HG03442 (cell line): ENCODE data around the gene HTT-AS.
A peak's percentile ranks its signal among the peaks of the same experiment; 100 is the strongest.
"Not testable (repeated sequence)": the region's sequence is repeated elsewhere in the genome, so short reads cannot be mapped to it uniquely, and the experiment has no call there.

ENCODE experiments used
- ATAC-seq: cut with Tn5 transposase; IDR thresholded peaks from one replicate; pipeline ENCODE4 v1.9.1; 2021; ENCODE audit warnings: mild to moderate bottlenecking, moderate library complexity; ENCODE audit not compliant: unreplicated experiment

The HTT-AS gene

DNA sequence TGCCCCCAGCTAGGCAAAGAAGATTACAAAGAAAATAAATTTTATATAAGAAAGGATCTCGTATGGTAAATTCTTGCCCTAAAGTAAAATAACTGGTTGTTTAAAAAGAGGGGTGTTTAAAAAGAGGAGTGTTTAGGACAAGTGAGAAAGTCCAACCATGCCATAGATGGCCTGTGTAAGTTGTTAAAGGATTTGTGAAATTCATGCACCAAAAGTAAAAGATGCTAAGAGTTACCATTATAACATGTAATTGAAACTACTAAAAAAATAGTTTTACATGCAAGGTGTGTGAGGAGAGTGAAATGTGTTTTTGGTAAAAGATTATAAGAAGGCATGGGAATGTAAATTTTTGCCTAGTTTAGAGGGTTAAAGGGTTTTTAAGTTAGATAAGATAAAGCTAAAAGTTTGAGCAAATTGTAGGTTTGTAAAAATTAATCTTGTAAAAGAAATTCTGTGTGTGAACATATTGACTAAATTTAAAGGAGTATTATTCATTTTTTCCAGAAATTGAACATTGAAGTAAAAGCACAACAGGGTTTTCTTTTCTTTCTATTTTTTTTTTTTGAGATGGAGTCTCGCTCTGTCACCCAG lies 20.1 kb downstream of the HTT-AS start:
- no peak for ATAC-seq

DNA sequence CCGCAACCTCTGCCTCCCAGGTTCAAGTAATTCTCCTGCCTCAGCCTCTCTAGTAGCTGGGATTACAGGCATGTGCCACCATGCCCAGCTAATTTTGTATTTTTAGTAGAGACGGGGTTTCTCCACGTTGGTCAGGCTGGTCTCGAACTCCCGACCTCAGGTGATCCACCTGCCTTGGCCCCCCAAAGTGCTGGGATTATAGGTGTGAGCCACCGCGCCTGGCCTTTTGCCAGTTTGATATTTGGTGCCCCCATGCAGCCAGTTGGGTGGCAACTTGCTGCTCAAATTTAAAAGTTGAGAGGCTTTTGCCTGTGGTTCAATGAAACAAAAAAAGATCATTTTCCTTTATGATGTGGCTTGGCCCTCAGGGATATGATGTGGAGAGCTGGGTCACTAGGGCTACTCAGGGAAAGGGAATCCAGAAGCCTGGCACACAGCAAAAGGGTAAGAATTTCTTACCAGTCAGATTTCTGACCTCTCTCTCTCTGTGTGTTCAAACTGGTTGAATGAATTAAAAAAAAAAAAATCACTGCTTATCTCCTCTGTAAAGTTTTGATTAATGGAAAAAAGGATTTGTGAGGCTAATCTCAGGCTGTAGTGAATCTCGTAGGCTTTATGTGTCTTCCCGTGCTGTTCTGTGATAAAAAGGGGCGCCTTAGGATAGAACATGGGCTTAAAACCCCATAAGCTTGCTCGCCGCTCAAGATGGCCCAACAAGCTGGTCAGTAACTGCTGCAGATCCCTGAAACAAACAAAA lies 23.0 kb downstream of the HTT-AS start:
- not testable (repeated sequence) for ATAC-seq

DNA sequence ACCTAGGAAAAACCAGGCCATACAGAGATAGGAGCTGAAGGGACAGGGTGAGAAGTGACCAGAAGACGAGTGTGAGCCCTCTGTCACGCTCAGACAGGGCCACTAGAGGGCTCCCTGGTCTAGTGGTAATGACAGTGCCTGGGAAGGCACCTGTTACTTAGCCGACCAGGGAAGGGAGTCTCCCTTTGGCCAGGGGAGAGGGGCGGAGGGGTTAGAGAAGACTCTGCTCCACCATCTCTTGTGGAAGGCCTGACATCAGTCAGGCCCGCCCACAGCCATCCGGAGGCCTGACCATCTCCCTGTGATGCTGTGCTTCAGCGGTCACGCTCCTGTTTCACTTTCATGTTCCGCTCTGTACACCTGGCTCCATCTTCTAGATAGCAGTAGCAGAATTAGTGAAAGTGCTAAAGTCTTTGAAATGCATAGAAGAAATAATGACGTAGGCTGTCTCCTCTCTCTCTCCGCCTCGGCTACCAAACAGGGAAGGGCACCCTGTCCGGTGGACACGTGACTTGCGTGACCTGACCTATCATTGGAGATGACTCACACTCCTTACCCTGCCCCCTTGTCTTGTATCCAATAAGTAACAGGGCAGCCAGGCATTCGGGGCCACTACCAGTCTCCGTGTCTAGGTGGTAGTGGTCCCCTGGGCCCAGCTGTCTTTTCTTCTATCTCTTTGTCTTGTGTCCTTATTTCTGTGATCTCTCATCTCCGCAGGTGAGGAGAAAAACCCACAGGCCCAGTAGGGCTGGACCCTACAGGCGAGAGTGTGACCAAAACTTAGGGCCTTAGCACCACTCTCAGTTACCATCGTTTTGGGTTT lies 26.7 kb downstream of the HTT-AS start:
- peak; percentile 93 for ATAC-seq

DNA sequence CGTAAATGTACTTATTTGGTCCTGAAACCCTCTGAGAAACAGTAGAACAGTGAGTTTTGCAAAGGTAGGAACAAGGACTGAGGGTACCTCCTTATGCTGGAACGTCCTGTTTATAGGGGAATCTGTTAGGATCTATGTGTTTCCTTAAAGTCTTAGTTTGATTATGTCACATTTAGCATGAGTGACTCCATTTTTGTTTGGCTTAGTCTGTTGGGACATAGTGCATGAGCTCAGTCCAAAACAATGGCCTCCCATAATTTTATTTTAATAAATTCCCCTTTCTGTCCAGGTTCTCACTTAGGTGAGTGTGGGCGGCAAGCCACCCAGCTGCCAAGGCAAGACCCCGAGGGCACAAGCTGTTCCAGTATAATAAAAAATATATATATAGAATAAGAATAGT lies 27.7 kb downstream of the HTT-AS start:
- ATAC-seq = no peak

DNA sequence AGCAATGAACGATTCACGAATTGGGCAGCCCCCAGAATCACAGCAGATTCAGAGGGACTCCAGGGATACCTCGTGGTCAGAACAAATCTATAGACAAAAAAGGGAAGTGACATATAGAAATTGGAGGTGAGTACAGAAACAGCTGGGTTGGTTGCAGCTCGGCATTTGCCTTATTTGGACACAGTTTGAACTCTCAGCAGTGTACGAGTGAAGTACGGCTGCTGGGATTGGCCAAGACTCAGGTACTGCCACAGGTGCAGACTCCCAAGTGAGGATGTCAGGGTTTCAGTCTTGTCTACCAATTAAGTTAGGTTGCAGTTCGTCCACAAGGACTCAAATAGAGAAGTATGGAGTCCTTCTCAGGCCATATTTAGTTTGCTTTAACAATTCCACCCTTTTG lies 28.2 kb downstream of the HTT-AS start:
- ATAC-seq = no peak

DNA sequence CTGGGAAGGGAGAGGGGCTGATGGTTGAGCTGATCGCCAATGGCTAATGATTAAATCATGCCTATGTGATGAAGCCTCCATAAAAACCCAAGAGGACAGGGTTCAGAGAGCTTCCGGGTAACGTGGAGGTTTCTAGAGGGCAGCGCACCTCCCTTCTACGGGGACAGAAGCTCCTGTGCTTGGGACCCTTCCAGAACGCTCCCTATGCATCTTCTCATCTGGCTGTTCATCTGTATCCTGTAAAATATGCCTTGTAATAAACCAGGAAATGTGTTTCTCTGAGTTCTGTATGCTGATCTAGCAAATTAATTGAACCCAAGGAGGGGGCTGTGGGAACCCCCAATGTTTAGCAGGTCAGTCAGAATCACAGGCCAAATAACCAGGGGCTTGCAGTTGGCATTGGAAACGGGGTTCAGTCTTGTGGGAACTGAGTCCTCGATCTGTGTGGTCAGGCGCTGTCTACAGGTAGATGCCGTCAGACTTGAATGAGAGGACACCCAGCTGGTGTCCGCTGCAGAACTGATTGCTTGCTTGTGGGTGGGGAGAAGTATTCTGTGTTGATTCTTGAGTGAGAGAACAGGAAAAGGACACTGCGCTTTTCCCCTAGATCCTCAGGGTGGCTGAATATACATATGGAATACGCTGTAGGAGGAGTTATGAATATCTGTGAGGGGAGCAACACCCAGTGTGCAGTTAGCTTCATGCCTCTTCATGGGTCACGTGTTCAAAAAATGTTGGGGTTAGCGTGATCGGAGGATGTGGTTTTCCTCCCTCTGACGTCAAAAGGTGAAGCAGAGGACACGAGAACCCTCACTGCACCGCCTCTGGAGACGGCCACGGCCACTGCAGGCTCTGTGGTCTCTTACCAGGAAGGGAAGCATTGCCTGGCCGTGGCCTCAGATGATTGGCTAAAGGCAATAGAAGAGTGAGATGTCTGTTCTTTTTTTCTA lies 29.2 kb downstream of the HTT-AS start:
- ATAC-seq = no peak

DNA sequence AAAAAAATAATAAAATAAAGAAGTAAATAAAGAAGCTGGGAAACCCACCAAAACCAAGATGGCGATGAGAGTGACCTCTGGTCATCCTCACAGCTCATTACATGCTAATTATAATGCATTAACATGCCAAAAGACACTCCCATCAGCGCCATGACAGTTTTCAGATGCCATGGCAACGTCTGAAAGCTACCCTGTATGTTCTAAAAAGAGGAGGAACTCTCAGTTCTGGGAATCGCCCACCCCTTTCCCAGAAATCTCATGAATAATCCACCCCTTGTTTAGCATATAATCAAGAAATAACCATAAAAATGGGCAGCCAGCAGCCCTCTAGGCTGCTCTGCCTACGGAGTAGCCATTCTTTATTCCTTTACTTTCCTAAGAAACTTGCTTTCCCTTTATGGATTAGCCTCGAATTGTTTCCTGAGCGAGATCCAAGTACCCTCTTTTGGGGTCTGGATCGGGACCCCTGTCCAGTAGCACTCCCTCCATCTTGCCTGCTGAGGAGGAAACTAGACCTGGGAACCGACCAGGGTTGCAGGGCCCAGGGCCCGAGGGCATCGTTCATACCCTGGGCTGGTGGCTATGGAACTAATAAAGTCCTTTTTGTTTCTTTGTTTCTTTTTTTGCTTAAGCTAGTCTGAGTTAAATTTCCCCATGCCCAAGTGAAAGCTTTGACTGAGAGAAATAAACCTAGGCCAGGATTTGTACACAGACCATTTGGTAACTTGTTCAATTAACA lies 30.9 kb downstream of the HTT-AS start:
- ATAC-seq = no peak

DNA sequence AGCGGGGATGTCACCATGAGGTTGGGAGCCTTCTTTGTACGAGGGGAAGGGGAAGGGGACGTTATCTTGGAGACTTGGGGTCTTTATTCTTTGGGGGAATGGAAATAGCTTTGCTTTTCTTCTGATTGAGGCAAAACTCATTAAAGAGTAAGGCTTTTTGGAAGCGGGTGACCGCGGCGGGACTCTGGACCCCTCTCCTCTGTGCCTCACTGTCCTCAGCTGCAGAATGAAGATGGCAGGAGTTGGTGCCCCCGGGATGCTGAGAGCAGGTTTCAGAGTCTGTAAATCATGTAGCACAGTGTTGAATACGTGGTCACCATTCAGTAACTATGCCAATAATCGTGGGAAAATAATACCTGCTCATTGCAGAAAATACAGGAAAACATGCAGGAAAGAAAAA lies 32.1 kb downstream of the HTT-AS start:
- ATAC-seq = no peak

DNA sequence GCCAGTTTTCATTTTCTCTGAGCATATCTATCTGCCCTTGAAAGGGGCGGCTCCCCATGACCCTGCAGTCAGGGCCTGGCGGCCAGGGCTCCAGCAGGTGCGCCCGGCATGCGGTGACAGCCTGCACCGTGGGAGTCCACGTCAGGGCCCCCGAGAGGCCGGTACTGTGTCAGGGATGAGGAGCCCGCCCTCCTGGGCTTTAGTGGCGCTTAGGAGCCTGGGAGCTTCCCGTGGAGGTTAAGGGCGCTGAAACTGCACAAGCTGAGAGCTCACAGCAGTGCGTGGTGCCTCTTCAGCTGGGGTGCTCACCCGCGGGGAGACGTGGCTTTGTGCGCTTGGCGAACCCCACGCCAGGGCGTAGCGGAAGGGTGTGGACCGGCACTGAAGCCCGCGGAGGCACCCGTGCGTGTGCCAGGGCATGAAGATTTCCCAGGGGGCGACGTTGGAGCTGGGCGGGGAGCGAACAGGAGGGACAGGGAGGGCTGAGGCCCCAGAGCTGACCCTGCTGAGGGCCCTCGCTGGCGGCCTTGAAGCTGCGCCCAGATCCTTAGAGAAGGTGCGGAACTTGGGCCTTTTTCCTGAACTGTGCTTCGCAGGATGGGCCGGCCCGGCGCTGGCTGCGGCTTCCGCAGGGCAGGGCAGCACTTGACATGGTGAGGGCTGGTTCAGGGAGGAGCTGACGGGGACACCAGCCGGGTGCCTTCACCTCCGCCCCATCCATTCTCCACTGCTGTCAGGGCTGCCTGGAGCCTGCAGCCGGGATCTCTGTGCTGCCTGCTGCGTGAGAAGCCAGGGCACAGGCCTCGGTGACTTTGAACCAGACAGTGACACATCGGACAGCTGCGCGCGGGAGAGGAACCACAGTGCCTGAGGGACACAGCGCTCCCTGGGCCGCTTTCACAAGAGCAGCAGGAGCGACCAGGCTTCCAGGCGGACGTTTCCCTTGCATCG lies 32.9 kb downstream of the HTT-AS start:
- no peak for ATAC-seq

DNA sequence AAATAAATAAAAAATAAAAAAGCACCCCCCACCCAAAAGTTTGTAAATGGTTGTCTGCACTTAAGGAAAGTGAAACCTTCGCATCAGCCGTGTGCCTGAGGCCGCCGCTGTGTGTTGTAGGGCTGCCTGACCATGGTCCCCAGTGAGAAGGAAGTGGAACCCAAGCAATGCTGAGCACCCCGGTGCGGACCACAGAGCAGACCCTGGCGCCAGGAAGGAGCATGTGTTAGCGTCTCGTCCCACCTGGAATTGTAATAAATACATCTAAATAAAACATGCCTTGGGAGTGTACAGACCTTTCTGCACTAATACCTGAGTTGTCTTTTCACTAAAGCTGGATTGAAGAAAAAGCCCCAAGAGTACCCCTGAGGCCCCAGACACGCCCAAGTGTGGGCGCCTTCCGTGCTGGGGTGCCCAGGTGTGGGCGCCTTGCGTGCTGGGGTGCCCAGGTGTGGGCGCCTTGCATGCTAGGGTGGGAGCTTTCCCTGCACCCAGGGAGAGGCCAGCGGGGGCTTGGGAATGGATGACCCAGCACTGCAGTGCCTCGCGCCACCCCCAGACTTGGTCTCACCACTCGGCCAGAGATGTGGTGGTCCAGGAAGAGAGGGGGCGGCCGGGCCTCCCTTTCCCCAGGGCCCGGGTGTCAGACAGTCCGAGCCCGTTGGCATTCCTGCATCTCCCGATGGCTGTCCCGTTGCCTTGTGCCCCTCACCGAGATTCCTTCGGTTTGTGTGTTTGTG lies 33.7 kb downstream of the HTT-AS start:
- ATAC-seq = no peak

DNA sequence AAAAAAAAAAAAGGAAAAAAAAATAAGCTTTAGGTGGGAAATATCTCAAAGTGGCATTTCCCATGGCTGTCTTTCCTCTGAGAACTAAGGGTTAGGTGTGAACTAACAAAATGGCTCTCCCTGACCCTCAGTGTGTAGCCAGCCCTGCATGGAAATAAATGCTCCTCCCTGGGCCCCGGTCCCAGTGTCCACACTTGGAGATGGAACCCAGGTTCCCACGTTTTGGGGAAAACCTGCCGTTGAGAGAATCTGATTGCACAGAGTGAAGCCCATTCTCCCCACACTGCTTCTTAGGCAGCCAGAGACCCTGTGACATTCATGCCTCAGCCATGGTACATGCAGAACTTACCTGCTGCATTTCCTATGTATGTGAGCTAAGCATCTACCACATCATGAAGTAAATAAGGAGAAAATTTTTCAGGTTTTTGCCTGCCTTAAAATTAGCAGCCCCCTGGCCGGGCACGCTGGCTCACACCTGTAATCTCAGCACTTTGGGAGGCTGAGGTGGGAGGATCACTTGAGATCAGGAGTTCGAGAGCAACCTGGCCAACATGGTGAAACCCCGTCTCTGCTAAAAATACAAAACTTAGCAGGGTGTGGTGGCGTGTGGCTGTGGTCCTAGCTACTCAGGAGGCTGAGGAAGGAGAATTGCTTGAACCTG lies 34.5 kb downstream of the HTT-AS start:
- ATAC-seq = no peak

DNA sequence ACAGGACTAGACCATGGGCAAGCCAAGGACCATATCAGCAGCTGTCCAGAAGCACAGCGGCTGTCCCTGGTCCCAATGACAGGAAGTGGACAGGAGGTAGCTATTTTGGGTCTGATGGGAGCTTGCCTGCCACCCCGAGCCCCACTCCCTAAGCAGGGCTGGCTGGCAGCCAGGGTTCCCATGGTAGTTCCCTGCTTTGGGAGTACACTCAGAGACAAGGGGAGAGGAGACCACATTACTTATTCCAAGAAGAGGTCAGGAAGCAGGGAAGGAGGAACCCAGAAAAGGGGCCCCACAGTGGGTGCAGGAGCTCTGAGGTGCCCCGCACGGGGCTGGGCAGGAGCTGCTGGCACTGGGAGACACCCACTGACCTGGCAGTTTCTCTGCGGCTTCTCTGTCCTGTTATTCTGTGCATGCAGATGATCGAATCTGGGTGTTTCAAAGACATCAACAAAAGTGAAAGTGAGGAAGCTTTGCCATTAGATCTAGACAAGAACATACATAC lies 36.3 kb downstream of the HTT-AS start:
- no peak for ATAC-seq

DNA sequence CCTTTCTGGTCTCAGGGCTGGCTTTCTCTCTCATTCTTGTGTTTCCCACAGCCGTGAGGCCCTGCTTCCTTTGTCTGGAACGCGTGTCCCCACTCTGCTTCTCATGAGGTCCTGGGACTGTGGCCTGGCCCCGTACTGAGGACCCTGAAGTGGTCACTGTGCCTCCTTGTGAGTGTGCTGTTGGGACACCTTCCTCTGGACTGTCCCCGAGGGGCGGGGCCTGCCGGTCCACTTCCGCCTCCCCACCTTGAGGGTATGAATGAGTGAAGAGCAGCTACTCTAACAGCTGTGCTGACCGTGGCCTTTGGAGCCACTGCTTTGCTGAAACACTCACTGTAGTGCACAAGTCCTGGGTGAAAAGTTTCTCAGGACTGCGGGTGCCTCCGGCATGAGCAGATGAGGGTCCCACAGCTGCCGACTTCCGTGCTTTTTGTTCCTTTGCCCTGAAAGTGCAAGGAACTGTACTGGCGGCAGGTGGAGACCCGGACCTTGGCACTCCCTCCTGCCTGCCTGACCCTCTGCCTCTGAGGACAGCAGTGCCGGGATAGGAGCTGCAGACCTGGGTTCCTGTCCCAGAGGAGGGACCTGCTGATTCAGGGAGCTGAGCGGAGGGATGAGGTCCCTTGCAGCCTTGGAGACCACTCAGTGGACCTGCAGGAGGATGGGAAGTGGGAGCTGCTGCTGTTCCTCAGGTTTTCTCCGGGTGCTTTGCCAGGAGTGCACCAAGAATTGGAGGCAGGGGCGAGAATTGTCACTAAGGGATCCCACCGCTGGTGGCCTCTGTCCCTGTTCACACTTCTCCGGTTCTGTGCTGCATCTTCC lies 38.0 kb downstream of the HTT-AS start:
- no peak for ATAC-seq

DNA sequence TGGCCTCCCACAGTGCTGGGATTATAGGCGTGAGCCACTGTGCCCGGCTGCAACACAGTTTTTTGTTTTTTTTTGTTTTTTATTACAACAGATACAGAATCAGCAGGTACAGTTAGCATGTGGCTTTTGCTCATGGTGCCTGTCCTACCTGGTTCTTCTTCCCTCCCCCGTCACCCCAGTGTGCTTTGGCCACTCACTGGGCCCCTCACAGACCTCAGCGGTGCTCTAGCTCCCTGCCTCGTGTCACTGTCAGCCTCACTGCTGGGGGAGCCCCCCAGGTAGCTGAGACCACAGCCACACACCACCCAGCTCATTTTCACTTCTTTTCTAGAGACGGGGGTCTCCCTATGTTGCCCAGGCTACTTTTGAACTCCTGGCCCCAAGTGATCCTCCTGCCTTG lies 38.7 kb downstream of the HTT-AS start:
- ATAC-seq = no peak

DNA sequence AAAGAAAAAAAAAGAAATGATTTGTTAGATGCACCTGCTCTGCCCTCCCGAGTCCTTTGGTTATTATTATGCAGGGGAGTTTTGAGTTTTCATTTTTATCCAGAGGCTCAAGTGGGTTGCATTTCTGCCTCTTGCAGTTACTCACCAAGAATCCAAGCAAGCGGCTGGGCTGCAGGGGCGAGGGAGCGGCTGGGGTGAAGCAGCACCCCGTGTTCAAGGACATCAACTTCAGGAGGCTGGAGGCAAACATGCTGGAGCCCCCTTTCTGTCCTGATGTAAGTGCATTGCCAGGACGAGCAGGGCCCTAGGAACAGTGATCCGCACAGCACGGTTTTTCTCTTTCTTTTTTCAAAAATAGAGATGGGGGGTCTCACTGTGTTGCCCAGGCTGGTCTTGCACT lies 39.1 kb downstream of the HTT-AS start:
- ATAC-seq = no peak

DNA sequence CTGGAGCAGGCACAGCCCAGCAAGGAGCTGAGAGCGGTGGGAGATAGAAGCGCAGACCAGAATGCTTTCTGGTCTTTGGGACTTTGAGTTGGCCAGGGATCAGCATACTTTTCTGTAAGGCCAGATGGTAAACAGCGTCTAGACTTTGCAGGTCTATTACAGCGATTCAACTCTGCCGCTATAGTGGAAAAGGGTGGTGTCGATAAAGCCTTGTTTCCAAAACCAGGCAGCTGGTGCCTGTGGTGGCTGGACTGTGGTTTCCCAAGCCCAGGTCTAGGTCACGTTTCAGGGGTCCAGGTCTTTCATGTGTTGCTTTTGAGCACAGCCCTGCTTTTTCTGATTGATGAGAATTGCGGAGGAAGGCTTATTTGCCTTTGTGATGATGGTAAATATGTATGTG lies 40.1 kb downstream of the HTT-AS start:
- ATAC-seq = no peak
